HG02840 (cell line): Measurements from ENCODE around the gene PCMT1.
"Not testable (repeated sequence)": the region's sequence is repeated elsewhere in the genome, so short reads cannot be mapped to it uniquely, and the experiment has no call there.

Experiments used
- ATAC-seq: cut with Tn5 transposase; IDR thresholded peaks from one replicate; pipeline ENCODE4 v1.9.1; 2021; ENCODE audit warnings: mild to moderate bottlenecking, moderate library complexity, moderate number of reproducible peaks; ENCODE audit not compliant: unreplicated experiment, low FRiP score

The PCMT1 gene

DNA sequence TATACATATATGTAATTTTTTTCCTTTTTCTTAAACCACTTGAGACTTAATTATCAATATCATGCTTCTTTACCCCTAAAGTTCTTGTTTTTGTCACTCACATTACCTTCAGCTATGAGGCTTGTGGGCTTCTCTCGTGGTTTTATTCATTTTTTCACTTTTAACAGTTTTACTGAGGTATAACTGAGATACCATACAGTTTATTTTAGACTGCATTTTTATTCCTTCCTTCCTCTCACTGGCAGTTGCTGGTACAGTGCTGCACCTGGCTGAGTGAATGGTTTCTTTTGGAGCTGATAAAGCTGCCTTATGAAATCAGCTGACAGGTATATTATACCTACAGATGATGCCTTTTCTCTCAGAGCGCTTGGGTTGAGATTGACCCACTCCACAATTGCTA is 60.3 kb downstream of the PCMT1 start:
- ATAC-seq = no peak

DNA sequence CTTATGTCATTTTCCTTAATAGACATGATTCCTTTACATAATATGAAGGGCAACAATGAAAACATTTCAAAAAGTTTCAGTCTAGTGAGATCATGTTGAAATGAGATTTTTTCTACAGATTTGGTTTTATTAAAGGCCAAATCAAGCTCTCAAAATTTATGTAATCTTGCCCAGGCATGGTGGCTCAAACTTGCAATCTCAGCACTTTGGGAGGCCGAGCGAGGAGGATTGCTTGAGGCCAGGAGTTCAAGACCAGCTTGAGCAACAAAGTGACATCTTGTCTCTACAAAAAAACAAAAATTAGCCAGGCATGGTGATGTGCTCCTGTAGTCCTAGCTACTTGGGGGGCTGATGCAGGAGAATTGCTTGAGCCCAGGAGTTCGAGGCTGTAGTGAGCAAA is 63.8 kb downstream of the PCMT1 start:
- ATAC-seq = no peak

- no peak for ATAC-seq
Observed at GRCh38 chr6:149815788-149816187, 66.2 kb downstream of the PCMT1 start.

- ATAC-seq = no peak
Observed at GRCh38 chr6:149820506-149820905, 71.0 kb downstream of the PCMT1 start.

DNA sequence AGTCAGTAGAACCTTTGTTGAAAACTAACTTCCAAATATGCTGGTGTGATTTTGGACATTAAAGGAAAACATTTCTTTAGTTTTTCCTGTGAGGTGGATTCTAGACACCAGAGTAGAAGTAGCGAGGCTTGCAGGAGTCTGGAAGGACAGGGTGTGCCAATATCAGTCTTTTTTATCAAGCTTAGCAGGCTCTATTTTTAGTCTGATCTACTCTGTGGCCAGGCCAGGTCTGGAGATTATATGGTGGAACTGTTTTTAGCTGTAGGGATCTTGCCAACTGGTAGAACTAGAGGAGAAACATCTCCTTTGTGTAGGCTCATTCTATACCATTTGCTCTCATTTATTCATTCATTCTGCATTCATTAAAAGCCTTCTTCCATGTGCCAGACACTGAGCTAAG is 72.0 kb downstream of the PCMT1 start:
- no peak for ATAC-seq

- ATAC-seq = no peak
Observed at GRCh38 chr6:149823013-149823412, 73.5 kb downstream of the PCMT1 start.

DNA sequence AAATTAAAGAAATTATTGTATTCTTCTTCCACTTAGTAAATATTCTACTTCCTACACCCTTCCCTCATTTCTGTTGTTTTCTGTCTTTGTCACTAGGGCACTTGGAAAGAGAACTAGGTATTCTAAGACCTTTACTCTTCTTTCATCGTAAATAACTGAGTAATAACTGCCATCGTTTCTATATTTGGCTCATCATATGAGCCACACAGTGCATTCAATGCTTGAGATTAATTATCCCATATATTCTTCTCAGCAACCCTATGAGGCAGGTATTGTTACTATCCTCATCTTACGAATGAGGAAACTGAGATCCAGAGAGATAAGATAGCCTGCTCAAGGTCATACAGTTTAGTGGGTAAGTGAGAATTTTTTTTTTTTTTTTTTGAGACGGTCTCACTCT is 75.8 kb downstream of the PCMT1 start:
- ATAC-seq = no peak

- no peak for ATAC-seq
Observed at GRCh38 chr6:149830731-149831307, 81.3 kb downstream of the PCMT1 start.

GRCh38 chr6:149831308-149831820 is 81.8 kb downstream of the PCMT1 start:
- no peak for ATAC-seq

DNA sequence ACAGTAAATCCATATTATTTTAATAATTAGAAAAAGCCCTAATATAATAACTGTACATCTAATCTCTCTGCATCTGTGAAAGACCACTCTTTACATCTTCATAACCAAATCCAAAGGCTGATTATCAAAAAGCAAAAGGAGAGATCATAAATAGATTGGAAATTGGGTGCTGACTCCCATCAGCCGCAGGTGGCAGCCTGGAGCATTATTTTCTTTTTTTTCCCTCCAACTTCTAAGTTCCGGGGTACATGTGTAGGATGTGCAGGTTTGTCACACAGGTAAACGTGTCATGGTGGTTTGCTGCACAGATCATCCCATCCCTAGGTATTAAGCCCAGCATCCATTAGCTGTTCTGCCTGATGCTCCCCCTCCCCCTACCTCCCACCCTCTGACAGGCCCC is 84.1 kb downstream of the PCMT1 start:
- ATAC-seq = no peak

- no peak for ATAC-seq
Observed at GRCh38 chr6:149834513-149835481, 85.3 kb downstream of the PCMT1 start.

- no peak for ATAC-seq
Observed at GRCh38 chr6:149840345-149841075, 91.0 kb downstream of the PCMT1 start.

GRCh38 chr6:149842331-149842730 is 92.8 kb downstream of the PCMT1 start:
- no peak for ATAC-seq

GRCh38 chr6:149843051-149843633 is 93.6 kb downstream of the PCMT1 start:
- no peak for ATAC-seq

GRCh38 chr6:149844036-149844435 is 94.5 kb downstream of the PCMT1 start:
- not testable (repeated sequence) for ATAC-seq

DNA sequence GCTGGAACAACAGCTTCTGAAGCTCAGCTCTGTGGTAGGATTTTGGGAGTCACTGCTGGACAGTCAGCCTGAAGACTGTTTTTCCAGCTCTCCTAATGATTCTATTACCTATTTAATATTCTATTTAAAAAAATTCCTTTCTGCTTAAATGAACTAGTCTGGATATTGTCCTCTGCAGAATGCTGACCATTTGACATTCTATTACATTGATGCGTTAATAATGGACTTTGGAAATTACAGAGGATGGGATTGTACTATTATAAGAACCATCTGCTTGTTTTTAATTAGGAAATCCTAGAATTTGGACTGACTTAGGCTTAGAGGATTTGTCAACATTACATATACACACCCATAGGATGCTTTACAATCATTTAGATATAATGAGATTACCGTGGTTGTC is 94.9 kb downstream of the PCMT1 start:
- no peak for ATAC-seq

DNA sequence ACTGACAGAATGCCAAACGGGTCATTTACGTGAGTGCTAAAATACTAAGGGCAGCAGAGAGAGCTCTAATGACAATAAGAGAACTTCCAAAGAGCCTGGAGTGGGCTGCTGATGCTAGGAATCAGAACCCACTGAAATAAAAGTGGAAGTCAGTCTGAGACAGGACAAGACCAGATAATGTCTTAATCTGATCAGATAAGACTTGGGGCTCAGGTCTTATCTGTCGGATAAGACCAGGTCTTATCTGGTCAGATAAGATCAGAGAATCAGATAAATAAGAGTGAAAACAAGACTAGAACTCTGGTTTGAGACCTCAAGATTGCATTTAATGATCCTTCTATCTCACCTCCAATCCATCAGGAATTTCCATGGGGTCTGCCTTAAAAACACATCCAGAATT is 96.0 kb downstream of the PCMT1 start:
- ATAC-seq = no peak

- no peak for ATAC-seq
Observed at GRCh38 chr6:149846321-149846720, 96.8 kb downstream of the PCMT1 start.

DNA sequence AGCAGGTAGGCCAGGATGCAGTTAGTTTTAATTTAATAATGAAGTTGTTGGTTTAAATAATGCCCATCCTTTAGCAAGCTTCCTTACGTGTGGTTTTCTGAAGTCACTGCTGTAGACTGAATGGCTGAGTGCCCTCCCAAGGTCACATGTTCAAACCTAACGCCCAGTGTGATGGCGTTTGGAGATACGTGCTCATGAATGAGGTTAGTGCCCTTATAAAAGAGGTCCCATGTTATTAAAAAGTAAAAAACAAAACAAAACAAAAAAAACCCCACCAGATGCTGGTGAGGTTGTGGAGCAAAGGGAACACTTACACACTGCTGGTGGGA is 98.4 kb downstream of the PCMT1 start:
- ATAC-seq = no peak

- not testable (repeated sequence) for ATAC-seq
Observed at GRCh38 chr6:149848343-149848742, 98.8 kb downstream of the PCMT1 start.
